Placental epithelial cell (primary cell): ENCODE measurements around the gene HPSE. TPM values are rescaled to one million over a fixed set of nuclear protein-coding genes. Genes with fewer than 3 reads are reported as not detected.

Source experiments
- small RNA-seq: library from RNA; depleted of rRNA; stranded (forward); fragments of <200 nt; gene quantifications from one replicate; pipeline ENCODE3, GENCODE V24; 2012
- total RNA-seq: library from RNA; depleted of rRNA; stranded (reverse); fragments of >200 nt; gene quantifications from 2 replicates; pipeline ENCODE4 v1.2.3, GENCODE V29; 2012

HPSE gene
- 4.2 and 11.0 TPM in 2 replicates for total RNA-seq

DNA sequence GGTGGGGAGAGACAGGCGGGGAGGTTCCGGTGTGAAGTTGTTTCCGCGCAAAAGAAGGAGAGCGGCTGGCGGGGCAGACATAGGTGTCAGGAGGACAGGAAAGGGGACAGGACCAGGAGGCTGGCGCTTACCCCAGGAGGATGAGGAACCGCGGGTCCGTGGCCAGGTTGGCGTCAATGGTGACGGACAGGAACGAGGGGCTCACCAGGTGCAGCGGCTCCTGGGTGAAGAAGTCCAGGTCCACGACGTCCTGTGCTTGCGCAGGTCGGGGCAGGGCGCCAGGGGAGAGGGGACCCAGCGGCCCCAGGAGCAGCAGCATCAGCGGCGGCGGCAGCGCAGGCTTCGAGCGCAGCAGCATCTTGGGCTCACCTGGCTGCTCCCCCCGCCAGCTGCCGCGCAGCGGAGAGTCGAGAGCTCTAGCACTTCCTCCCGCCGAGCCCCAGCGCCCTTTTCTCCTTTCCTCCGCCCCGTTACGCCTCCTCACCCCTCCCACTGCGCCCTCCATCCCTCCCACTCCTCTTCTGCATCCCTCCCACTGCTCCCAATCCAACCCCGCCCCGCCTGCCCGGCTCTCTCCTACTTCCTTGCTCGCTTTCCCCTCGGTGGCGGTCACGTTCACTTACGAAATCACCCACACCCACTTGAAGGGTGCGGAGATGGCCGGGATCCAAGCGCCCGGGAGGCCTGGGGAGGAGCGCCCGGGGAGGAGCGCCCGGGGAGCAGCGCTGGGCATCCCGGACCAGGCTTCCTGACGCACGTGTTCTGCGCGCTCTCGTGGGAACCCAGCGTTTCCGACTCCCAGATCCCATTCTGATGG, at the start of gene HPSE:
TSS of gene HPSE (minus strand) at position 424 of the 817 bp plus-strand sequence. CDS start at position 358, 66 bp downstream.

DNA sequence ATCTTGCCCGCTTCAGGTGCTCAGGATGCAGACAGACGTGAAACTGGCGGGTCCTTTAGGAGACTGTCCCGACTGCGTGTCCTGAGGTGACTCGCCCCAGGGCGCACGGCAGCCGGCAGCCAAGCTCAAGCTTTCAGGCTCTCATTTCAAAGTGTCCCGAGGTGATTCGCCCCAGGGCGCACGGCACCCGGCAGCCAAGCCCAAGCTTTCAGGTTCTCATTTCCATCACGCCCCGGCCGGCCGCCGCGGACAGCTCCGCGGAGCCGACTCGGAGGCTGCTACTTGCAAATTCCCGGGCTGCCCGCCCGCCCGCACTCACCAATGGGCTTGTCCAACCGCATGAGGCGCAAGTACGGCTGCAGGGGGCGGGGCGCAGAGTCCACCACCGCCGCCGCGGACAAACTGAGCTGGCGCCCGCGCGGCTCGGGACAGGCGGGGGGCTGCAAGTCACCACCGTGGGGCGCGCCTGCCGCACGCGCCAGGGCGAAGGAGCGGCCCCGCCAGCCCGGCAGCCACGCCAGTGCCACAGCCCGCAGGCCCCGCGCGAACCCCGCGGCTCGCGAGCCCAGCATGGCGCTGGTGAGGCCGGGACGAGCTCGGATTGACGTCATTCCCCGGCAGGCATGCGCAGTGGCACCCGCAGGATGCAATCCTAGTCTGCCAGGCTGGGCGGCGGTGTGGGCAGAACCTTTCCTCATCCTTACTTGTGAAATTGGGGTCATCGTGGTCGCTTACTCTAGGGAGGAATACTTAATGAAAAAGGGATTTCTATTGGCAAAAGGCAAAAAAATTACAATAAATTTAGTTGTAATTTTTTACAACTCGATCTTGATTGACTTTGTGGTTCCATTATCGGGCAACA, 50.2 kb downstream of the HPSE start, which contains the start of gene COQ2:
TSS of gene COQ2 (minus strand) at position 606 of the 862 bp plus-strand sequence. CDS start at position 572, 34 bp downstream.

Small RNA genes lying within 50 kb of the gene (small RNA-seq; reads per million reads assigned to genes)
- not detected for gene AC114781.5

Other genes starting within 250 kb of the HPSE start
- gene PLAC8, start 220.1 kb downstream of the HPSE start, total RNA-seq = 80.9 and 258 TPM in 2 replicates
- 13.0 and 17.1 TPM in 2 replicates for gene COQ2, start 50.0 kb downstream of the HPSE start, total RNA-seq
- 13.0 and 18.1 TPM in 2 replicates for gene HELQ, start 121.0 kb upstream of the HPSE start, total RNA-seq
- 12.2 and 19.8 TPM in 2 replicates for gene MRPS18C, start 121.2 kb upstream of the HPSE start, total RNA-seq
- gene ABRAXAS1, start 150.3 kb upstream of the HPSE start, total RNA-seq = 9.9 and 19.2 TPM in 2 replicates
- gene GPAT3, start 201.3 kb upstream of the HPSE start, total RNA-seq = 1.7 and 2.4 TPM in 2 replicates